Measurements from ENCODE around the gene KRT78. TPM values are rescaled to one million over a fixed set of nuclear protein-coding genes. Genes with fewer than 3 reads are reported as not detected.

Gene KRT78, protein sequence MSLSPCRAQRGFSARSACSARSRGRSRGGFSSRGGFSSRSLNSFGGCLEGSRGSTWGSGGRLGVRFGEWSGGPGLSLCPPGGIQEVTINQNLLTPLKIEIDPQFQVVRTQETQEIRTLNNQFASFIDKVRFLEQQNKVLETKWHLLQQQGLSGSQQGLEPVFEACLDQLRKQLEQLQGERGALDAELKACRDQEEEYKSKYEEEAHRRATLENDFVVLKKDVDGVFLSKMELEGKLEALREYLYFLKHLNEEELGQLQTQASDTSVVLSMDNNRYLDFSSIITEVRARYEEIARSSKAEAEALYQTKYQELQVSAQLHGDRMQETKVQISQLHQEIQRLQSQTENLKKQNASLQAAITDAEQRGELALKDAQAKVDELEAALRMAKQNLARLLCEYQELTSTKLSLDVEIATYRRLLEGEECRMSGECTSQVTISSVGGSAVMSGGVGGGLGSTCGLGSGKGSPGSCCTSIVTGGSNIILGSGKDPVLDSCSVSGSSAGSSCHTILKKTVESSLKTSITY
- not detected in 2 replicates for total RNA-seq (ENCODE audit: low replicate concordance)

DNA sequence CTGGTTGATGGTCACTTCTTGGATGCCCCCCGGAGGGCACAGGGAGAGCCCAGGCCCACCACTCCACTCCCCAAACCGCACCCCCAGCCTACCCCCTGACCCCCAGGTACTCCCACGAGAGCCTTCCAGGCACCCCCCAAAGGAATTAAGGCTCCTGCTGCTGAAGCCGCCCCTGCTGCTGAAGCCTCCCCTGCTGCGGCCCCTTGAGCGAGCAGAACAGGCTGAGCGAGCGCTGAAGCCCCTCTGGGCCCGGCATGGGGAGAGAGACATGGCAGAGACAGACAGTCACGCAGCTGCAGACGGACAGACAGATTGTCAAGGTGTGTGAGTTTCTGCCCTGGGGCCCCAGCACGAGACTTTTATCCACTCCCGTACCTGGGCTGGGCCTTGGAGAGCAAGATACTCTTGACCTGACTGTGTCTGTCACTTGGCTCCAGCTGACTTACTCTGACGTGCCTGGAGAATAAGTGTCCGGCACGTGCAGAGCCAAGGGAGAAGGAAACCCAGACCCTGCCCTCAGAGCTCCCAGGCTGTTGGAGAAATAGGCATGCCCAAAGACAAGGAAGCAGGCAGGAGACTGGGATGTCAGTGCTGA lies at the start of gene KRT78:
TSS of gene KRT78 (minus strand) at position 334 of the 595 bp plus-strand sequence. CDS start at position 270, 64 bp downstream.

DNA sequence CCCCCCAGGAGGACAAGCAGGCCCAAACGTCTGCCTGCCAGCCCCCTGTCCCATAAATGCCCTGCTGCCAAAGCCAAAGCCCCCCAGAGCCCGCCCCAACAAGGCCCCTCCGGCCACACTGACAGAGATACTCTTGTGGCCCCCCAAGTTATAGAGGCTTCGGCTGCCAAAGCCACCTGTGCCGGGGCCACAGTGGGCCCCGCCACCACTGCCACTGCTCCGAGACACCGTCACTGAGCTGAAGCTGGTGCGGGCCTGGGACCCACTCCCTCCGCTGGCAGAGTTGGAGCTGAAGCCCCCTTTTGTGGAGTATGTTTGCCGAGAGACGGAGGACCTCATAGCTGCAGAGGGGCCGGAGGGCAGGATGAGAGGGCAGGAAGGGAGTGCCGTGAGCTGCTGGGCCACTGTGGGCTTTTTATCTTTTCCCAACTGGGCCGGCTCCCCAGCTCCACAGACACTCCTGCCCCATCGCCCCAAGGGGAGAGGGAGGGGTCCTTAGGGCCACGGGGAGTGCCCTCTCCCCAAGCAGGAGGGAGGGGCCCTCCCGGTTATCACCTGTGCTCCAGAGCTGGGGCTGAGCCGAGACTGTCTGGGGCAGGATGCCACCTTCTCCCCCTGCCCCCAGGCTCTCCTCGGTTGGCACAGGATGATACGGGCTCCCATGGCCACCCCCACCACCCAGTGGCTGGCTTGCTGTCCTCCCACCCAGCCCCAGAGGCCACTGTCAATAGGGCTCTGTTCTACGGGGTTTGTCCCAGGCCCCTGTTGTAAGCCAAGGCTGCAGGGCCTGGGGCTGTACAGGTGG lies 14.7 kb downstream of the KRT78 start, which contains the start of gene KRT79:
TSS of gene KRT79 (minus strand) at position 390 of the 805 bp plus-strand sequence. CDS start at position 339, 51 bp downstream.

DNA sequence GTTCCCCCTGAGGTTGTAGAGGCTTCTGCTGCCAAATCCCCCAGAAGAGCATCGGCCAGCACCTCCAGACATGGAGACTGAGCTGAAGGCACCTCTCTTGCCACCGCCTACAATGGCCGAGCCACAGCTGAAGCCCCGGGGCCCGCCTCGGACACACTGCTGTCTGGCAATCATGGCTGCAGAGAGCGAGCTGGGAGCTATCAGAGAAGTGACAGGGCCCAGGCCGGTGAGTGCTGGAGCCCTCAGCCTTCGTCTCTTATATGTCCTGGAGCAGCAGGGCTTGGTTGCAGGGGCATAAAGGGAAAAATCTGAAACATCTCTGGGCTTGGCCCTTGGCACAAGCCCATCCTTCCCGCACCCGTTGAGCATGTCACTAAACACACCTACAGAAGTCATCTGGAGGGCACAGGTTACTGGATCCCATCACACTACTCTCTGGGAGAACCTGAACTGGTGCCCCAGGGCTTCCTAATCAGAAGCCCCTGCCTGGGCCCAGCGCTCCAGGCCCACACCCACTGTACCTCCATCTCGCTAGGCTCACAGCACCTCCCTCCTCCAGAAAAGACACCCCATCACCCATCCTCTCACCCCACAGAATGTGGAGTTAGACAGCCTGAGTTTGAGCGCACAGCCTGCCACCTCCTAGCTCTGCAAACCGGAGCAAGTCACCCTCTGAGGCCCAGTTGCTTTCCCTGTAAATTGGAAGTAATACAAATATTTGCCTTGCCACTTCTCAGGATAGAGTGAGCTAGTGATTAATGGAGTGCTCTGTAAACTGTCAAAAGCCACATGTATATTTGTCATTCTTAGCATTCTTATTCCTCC lies 34.7 kb downstream of the KRT78 start, which contains the start of gene KRT4:
TSS of gene KRT4 (minus strand) at position 232 of the 825 bp plus-strand sequence. CDS start at position 174, 58 bp downstream.

DNA sequence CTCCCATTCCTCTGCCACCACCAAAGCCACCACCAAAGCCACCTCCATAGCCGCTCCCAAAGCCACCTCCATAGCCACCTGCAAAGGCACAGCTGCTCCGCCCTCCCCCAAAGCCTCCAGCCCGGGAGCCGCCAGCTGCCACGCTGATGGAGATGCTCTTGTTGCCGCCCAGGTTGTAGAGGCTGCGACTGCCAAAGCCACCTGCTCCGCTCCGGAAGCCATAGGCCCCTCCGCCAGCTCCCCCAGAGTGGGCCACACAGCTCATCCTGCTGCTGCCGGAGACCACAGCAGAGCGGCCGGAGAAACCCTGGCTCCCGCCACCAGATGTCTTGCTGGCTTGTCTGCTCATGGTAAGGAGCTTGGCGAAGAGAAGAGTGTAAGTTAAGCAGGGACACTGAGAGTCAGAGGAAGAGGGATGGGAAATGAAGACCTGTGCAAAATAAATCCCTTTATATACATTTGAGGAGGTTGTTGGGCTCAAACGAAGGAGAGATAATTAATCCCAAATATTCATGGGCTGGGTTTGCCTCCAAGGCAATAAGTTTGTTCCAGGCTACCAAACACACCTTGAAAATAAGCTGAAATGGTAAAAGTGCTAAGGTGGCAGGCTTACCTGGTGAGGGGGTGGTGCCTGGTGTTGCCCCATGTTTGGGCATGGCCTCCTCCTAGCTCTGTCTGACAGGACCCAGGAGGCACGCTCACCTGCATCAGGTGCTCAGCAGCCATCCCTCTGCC lies 52.9 kb downstream of the KRT78 start, which contains the start of gene KRT3:
TSS of gene KRT3 (minus strand) at position 424 of the 735 bp plus-strand sequence. CDS start at position 349, 75 bp downstream.

Other genes with a start within 250 kb of the KRT78 start
- not detected in 2 replicates for gene KRT72, start 247.5 kb downstream of the KRT78 start, total RNA-seq (ENCODE audit: low replicate concordance)
- not detected in 2 replicates for gene KRT73, start 230.4 kb downstream of the KRT78 start, total RNA-seq (ENCODE audit: low replicate concordance)
- not detected in 2 replicates for gene KRT2, start 196.8 kb downstream of the KRT78 start, total RNA-seq (ENCODE audit: low replicate concordance)
- not detected in 2 replicates for gene KRT1, start 168.6 kb downstream of the KRT78 start, total RNA-seq (ENCODE audit: low replicate concordance)
- not detected in 2 replicates for gene KRT77, start 145.5 kb downstream of the KRT78 start, total RNA-seq (ENCODE audit: low replicate concordance)
- gene KRT76, start 71.6 kb downstream of the KRT78 start, total RNA-seq (ENCODE audit: low replicate concordance), result not detected in 2 replicates
- not detected in 2 replicates for gene KRT3, start 52.9 kb downstream of the KRT78 start, total RNA-seq (ENCODE audit: low replicate concordance)
- not detected in 2 replicates for gene KRT4, start 34.9 kb downstream of the KRT78 start, total RNA-seq (ENCODE audit: low replicate concordance)
- not detected in 2 replicates for gene KRT79, start 14.7 kb downstream of the KRT78 start, total RNA-seq (ENCODE audit: low replicate concordance)
- 0.70 and 67.9 TPM in 2 replicates for gene KRT8, start 56.1 kb upstream of the KRT78 start, total RNA-seq (ENCODE audit: low replicate concordance)
- 6.7 and 426 TPM in 2 replicates for gene KRT18, start 100.1 kb upstream of the KRT78 start, total RNA-seq (ENCODE audit: low replicate concordance)
- 1,379 and 2,365 TPM in 2 replicates for gene EIF4B, start 157.5 kb upstream of the KRT78 start, total RNA-seq (ENCODE audit: low replicate concordance)
- gene TNS2, start 201.1 kb upstream of the KRT78 start, total RNA-seq (ENCODE audit: low replicate concordance), result 19.6 and 37.2 TPM in 2 replicates
- gene SPRYD3, start 230.4 kb upstream of the KRT78 start, total RNA-seq (ENCODE audit: low replicate concordance), result 21.0 and 35.6 TPM in 2 replicates
- gene IGFBP6, start 248.7 kb upstream of the KRT78 start, total RNA-seq (ENCODE audit: low replicate concordance), result 364 and 722 TPM in 2 replicates

Data from smooth muscle cell of the coronary artery (primary cell).